Posterior vena cava (tissue), 2 donors: ENCODE results near the gene HOXB6. TPM values are rescaled to one million over a fixed set of nuclear protein-coding genes. Genes with fewer than 3 reads are reported as not detected.

Source experiments
- DNase-seq: peaks from one replicate; pipeline ENCODE4 v3.0.0-alpha.2; 2020; ENCODE audit warnings: low spot score
- intact Hi-C, 2 donors: fragments of 100-400 bp; cut with DNase I; formaldehyde crosslinking; loops; one replicate each; pipeline versions ENCODE4 v1.14.1 to v1.14.2; 2022 to 2023
- total RNA-seq, 2 donors: library from RNA; stranded (reverse); fragmentation: NEBNext Ultra II Directional; extraction: Animal tissue kit (Norgen Biotek cat#: 25700); gene quantifications; one replicate each; pipeline ENCODE4 v1.2.1, GENCODE V29; 2021
- donor health status: DM: yes; HTN: yes; CAD: no.
- donor health status: DM: yes; HTN: yes; CAD: no.

Gene HOXB6
- total RNA-seq, 2 donors from 2014 or later: 3.9 to 6.7 TPM

DNA sequence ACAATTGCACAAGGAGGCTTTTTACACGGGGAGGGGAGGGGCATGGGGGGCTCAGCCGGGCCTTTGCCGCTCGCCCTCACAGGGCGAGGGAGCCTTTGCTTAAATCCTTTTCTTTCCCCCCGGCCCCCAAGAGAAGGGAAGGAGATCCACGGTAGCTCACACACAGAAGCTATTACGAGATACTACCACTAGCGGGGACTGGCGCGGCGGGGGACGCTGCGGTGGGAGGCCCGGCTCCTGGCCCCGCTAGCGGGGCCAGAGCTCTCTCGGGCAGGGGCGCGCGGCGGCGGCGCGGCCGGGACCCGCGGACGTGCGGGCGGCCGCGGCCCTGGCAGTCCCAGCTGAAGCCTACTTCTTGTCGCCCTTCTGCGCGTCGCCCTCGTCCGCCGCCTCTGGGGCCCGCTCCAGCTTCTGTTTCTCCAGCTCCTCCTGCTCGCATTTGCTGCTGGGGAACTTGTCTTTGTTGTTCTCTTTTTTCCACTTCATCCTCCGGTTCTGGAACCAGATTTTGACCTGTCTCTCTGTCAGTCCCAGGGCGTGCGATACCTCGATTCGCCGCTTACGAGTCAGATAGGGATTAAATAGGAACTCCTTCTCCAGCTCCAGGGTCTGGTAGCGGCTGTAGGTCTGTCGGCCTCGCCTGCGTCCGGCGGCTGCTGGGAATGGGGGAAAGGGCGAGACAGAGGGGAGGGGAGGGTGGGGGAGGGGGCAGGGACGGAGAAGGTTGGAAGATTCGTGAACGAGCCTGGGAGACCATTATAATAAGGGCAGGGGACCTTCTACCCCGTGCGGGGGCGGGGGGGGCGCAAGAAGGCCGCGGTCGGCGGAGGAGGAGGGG lies 8.3 kb upstream of the HOXB6 start:
- DNase-seq: no peak
- intact Hi-C loops: no loop called here

DNA sequence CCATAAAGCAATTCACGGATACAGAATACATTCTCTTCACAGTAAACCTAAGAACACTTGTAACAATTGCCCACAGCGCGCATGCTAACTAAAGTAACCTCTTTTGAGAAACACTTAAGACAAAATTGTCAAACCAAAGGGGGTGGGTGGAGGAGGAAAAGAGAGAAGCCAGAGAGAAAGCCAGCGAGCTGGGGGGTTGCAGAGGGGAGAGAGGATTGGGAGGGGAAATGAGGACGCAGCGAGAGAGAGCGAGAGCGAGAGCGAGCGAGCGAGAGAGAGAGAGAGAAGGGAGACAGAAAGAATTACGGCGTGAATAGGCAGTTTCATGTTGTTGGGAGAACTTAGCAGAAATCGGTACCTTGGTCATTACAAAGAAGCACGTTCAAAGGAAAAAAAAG lies 7.7 kb upstream of the HOXB6 start:
- intact Hi-C loops: no loop called here
- no peak for DNase-seq

DNA sequence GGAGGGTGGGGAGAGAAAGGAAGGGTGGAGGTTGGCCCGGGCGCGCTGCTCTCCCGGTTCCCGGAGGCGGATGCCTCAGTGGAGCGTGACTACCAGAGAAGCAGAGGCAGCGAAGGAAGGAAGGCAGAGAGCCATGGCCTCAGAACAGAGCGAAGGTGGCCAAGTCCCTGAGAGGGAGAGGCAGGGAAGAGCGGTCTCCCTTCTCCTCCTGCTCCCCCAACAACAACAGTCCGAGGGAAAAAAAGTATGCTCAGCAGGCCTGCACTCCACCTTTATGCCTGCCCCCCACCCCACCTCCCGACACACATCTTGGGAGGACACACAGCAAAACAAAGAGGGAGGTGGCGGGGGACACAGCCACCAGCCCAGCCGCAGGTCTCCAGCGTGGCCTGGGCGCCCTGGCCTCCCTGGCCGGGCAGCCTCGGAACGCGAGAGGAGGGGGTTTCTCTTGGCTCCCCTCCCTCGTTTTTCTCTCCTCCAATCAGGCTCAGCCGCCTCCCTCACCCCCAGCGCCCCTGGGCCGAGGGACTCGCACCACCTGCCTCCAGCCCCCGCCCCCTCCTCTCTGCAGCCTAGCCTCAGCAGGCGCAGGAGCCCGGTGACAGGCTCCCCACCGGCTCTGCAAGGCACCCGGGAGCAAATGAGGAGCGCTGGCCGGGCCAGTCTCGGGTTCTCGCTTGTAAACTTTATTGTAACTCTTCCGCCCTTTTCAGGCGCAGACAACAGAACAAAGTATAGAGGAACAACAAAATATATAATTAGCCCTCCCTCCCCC lies 7.1 kb upstream of the HOXB6 start:
- intact Hi-C loops: no loop called here
- DNase-seq: no peak

DNA sequence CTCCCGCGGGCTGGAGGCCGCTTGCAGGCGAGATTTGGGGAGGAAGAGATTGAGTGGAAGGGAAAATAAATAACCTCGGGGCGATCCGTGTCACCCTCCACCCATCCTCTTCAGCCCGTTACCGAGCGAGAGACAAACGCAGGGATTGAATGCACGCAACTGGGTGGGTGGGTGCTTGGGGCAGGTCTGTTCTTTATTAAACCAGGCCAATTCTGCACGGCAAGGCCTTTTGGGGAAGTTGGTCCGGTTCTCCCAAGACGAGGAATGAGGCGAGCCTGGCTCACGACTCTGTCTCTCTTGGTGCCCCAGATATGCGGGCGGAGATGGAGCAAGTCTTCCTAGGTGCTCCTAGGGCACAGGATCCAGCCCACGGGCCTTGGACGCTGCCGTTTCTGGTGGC lies 6.4 kb upstream of the HOXB6 start:
- no peak for DNase-seq
- intact Hi-C loops: no loop called here

DNA sequence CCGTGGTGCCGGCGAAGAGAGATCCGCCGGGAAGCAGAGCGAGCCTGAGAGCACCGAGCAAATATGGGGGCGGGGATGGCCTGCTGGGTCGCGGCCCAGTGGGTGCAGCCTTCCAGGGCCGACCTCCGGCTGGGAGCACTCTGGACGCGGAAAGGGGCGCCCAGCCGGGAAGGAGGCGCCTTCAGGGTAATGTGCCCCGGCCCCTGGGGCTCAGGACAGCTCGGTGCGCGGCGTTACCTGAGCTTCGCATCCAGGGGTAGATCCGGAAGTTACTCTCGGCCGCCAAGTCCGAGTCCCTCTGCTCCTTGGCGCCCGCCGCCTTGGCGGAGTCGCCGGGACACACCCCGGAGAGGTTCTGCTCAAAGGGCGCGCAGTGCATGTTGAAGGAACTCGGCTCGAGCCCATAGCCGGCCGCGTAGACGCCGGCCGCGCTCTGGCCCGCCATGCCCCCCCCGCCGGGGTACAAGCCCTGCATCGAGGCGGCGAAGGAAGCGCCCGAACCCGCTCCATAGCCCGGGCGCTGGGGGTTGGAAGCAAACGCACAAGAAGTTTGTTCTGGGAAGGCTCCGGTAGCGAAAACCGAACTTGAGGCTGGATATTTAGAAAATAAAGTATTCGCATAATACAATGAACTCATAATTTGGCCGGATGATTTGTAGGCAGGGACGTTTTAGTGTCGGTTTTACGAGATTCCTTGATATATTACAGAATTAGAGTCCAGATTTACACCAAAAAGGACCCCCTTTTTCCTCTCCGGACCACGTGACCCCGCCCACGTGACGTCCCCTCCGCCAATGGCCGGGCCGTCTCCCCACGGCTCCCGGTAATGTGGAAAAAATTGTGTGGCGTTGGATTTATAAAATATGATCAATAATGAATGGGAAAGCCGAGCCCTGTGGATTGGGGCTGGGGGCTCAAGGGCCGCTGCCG lies 5.8 kb upstream of the HOXB6 start, which contains the start of gene HOXB7:
TSS of gene HOXB7 (minus strand) at position 736 of the 930 bp plus-strand sequence. CDS start at position 637, 99 bp downstream.
- DNase-seq: peak; percentile 94
- intact Hi-C loops: no loop called here

DNA sequence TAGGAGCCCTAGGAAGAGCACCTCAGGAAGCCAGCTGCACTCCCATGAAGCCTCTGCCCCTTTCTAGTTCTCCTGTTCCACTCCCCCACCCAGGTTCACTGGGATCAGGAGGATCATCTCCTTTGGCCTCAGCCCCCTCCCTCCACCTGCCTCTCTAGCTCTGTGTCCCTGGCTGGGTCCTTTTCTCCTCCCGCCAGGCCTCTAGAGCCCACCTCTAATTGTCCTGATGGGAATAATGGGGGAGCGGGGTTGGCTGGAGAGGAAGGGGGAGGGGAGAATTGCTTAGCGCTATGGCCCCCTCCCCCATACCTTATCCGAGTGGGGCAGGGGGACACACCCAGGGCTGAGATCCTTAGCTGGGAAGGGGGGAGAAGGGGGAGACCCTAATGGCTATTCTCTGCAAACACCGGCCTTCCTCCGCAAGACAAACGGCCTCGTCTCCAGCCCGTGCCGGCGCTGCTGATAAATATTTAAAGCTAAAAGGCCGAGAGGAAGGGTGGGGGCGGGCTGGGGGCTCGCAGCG lies 5.0 kb upstream of the HOXB6 start:
- no peak for DNase-seq
- intact Hi-C loops: no loop called here

DNA sequence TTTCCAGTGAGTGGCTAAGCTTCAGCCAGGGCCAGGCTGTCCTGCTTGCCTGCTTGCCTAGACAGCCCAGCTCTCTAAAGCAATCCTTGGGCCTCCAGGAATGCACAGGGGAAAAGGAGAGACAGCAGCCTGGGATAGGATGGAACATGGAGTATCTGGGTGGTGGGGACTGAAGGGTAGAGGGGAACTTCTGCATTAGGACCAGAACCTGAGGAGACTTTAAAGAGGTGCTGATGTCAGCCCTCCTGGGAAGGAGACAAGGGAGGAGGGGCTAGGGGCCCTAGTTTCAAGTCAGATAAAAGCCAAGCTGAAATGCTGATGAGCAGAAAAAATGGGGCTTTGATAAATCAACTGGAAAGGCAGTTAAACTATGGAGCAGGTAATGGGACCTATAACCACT lies 4.2 kb upstream of the HOXB6 start:
- DNase-seq: no peak
- intact Hi-C loops: no loop called here

DNA sequence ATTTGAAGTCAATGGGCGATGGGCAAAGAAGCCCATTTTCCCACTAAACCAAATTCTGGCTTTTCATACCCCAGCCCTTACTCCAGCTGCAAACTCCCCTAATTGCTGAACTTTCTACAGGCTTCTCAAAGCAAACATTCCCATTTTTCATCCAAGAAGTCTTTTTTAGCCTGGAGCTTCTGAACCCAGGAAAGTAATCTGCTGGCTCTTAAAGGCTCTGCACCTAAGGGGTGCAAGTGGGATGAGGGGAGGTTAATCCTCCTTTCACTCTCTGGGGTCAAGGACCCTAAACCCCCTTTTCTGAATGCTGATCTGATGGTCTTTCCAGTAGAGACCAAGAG lies 3.7 kb upstream of the HOXB6 start:
- DNase-seq: no peak
- intact Hi-C loops: no loop called here

DNA sequence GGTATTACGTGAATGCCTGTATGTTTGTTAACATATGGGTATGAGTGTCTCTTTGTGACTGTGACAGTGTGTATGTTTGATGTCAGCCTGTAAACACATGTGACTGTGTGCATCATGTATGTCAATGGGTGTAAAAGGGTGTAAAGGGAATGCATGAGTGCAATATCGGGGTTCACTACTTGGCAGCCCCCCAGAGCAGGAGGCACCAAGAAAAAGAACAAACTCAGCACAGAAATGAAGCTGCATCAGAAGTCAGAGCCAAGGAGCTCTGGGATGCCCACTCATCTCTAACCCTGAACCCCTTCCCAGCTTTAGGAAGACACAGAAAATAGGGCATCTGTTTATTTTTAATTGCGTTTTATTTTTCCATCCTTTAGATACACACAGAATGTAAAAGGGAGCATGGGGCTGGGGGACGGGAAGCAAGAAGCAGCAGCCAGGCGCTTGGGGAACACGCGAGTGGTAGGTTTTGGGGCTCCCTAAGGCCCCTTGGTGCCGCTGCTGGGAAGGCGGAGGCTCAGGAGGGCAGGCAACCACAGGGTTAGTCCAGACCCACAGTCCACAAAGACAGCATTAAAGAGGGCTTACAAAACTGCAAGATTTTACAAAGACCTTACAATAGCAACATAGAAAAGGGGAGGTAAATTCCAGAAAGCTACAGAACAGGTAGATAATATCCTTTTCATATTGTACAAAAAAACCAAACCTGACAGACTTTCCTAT lies 2.3 kb upstream of the HOXB6 start:
- intact Hi-C loops: no loop called here
- no peak for DNase-seq

DNA sequence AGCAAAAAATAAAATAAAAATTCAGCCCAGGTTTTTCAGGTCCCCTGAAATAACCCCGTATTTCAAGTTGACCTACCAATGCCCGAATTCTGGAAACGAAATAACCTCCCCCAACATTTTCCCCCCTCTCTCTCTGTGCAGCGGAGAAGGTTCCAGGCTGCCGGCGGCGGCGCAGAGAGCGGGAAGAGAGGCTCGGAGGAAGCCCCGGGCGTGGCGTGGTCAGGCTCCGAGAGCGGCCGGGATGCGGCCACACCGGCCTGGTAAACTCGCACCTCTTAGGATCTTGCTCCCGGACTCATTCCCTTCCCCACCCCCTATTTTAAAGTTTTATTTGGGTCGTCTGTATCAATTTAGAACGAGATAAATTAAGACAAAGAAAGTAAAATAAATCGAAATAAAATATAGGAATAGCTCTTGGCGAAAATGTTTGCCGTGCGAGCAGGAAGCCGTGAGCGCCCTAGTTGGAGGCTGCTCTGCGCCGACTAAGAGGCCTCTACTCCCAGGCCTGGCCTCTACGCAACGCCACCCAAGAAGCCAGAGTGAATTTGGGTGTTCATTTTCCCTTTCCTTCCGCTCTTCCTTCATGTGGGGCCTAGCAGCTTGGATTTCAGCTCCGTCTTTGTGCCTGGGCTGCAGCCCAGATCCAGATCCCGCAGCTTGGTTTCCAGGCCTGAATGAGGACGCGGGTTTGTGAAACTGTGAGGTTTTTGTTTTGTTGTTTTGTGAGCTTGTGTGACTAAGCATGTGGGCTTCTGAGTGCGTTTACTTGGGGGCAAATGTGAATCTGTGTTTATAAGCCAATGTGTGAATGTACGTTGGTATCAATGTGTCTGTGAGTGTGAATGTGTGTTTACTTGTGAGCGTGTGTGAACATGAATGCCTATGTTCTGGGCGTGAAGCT lies 1.5 kb upstream of the HOXB6 start:
- DNase-seq: no peak
- intact Hi-C loops: no loop called here

DNA sequence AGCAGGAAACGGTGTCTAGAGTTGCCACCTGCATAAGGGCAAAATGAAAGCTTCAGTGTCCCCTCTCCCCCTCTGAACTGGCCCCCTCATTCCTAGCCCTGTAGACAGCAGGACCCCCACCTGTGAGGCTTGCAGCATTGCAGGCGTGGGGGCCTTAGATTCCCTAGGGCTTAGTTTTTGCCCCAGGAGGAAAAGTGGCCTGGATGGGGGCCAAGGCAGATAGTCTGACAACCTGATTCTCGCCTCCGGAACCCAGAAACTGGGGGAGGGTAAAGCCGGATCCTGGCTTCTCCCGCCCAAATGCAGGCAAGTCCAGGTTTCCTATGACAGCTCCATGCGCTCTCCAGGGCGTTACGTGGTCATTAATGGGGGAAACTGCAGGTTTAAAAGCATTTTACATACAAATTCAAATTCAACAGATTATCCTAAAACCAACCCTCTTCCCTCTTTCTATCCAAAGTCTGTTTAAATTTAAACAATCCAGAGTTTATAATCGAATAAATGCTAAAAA lies 678 bp upstream of the HOXB6 start:
- no peak for DNase-seq
- intact Hi-C loops: no loop called here

DNA sequence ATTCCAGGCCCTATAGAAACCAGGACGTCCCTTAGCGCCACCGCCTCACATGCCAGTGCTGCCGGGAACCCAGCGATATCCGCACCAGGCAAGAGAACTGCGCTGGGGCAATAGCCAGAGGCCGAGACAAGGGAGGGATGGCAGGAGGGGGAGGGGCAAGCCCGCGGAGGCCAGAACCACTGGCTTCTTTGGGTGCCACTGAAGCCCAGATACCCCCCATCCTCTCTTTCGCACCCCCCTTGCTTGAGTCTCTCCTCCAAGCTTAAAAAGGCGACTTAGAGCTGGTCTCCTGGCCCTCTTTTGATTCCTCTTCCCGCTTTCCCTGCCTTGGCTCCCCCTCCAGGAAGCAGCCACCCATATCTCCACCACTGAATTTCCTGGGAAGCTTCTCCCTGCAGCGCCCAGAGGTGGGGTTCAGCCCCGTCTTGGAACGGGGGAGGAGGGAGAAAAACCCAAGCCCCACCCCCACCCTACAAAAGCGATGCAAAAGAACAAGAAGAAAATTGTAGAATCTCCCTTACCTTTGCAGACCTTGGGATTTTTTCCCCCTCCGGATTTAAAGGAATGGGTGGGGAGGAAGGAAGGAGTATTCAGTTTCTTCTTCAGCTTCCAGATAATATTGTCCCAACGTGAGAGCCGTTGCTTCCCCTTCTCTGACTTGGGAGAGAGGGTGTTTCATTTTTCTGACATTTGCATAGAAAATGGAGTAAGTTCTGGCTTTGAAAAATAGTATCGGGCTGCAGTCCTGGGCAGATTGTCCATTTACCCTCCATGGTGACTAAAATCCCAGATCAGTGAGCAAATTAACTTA lies 622 bp downstream of the HOXB6 start:
- DNase-seq: no peak
- intact Hi-C loops: no loop called here

DNA sequence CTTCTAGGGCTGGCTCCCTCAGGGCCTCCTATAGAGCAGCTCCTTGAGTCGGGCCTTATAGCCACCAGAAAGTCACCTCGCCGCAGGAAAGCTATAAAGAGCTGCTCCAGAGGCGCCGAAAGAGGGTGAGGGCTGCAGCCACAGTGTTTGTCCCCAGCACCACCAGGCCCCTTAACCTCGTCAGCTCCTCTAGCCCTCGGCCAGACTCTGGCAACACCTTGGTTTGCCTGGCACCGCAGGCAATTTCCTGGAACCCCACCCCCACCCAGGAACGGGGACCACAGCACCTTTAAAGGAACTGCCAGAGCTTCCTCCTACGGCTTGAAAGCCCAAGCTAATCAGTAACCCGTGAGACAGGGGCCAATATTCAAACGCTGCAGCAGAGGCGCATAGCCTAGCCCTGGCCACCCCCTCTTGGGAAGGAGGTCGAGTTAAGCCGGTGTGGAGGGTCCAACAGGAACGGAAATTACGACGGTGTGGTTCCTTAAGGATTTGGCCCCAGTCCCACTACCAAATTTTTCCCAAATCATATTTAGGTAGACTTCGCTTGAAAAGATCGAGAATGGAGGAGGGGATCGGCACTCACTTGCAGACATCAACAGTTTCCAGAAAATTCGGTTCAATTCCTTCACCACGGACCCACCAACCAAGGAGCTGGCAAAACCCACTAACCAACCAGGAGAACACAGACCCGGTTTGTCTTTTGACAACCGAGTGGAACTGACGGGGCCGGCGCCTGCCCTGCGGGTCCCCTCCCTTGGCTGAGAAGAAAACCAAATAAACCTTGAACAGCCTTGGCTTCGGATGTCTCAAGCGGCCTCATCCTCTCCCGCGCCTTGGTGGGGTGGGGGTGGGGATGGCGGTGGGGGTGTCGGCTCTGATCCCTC lies 3.0 kb downstream of the HOXB6 start:
- intact Hi-C loops: no loop called here
- no peak for DNase-seq

DNA sequence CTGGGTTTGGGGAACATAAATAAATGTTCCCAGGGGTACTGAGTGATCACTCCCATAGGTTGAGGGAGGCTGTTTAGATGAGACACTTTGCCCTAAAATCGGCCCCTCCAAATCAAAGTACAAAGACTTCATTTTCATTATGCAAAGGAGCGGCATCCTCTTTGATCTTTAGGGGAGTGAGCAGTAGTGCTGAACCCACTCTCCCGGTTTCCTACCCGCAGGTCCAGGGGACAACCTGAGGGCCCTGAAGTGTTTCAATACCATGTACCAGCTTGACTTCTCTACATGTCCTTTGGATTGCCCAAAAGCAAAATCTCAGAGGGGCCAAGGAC lies 3.6 kb downstream of the HOXB6 start:
- DNase-seq: no peak
- intact Hi-C loops: no loop called here

DNA sequence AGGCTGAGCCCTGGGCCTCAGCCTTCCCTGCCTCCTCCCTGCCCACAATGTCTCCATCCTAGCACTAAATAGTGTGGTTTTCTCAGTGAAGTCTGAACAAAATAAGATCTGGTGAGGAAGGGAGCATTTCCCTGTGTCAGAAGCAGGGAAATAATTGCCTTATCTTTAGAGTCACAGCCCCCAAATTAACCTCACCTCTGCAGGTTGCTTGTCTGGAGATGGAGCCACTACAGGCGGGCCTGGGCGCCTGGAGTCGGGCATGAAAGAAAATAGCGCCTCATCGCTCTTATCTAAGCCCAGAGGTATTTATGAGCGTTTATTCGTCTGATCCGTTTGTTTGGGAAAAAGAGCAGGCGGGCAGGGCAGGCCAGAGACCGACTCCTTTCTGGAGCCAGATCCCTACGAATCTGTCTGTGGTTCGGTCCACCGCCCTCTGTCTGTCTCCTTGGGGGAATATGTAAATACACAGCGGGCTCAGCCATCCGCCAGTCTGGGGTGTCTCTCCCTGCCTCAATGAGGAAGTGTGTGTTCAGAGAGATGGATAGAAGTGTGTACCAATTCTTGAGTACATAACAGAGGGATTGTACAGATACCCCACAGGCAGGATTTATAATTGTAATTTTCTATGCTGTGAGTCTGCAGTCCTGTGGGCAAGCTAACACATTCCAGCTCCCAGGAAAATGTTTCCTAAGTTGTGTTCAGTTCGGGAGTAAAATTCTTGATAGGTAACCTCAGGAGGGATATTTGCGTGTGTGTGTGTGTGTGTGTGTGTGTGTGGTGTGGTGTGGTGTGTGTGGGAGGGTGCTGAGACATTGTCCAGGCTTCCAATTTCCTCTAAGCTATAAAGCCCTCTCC lies 4.3 kb downstream of the HOXB6 start:
- intact Hi-C loops: no loop called here
- DNase-seq: no peak
